RWPE1 (cell line): Measurements from ENCODE around the gene ATP8B1.

Source experiments
- CTCF ChIA-PET: fragments of 350-600 bp; sonication (Branson Sonifier 250); formaldehyde crosslinking; extraction: SDS; loops from one replicate; lab custom pipeline; 2021; lab: Yijun Ruan, JAX
- POLR2A ChIA-PET: fragments of 400-600 bp; formaldehyde crosslinking; extraction: SDS; loops from one replicate; lab custom pipeline; 2020; ENCODE audit warnings: antibody characterized with exemption; ENCODE audit not compliant: low non-redundant PET; lab: Yijun Ruan, JAX
- DNase-seq: peaks from one replicate; pipeline ENCODE4 v3.0.0; 2012; ENCODE audit warnings: low spot score
- H3K27ac ChIP-seq: fragments of 450-650 bp; 2 replicates; pipeline ENCODE4 v1.5.1; 2017
- TF ChIP-seq, protein P1 (sequence below): fragments of 450-650 bp; conservative IDR thresholded peaks from 2 replicates; pipeline ENCODE4 v1.5.1; 2017; ENCODE audit warnings: low read depth, mild to moderate bottlenecking

ATP8B1 gene

DNA sequence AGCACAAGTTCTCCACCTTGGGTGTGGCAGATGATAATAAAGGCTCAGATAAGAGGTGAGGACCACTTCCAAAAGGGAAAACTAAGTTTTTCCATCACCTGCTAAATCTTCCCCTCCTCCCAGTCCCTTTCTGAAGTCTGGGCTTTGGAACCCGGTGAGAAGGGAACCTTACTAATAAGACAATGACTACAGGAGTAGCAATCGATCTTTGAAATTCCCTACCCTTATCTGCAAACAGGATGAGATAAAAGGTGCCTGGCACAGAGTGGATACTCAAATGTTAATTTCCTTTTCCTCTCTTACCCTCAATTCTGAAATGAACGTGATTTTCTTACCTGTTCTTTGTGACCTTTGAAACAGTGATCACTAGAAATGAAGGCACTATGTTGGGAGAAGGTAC is 111.8 kb downstream of the ATP8B1 start:
- POLR2A ChIA-PET: no interaction called here

GRCh38 chr18:57687970-57688369 is 115.1 kb downstream of the ATP8B1 start:
- POLR2A ChIA-PET: no interaction called here
- DNase-seq: no peak
- no peak overlapping the region for H3K27ac ChIP-seq
- CTCF ChIA-PET: no interaction called here
- TF ChIP-seq, protein P1, sequence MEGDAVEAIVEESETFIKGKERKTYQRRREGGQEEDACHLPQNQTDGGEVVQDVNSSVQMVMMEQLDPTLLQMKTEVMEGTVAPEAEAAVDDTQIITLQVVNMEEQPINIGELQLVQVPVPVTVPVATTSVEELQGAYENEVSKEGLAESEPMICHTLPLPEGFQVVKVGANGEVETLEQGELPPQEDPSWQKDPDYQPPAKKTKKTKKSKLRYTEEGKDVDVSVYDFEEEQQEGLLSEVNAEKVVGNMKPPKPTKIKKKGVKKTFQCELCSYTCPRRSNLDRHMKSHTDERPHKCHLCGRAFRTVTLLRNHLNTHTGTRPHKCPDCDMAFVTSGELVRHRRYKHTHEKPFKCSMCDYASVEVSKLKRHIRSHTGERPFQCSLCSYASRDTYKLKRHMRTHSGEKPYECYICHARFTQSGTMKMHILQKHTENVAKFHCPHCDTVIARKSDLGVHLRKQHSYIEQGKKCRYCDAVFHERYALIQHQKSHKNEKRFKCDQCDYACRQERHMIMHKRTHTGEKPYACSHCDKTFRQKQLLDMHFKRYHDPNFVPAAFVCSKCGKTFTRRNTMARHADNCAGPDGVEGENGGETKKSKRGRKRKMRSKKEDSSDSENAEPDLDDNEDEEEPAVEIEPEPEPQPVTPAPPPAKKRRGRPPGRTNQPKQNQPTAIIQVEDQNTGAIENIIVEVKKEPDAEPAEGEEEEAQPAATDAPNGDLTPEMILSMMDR: no peak

More for the DNA sequence above, 111.8 kb downstream of the ATP8B1 start:
- TF ChIP-seq, protein P1: no peak
- CTCF ChIA-PET: no interaction called here
- DNase-seq: no peak
- H3K27ac ChIP-seq: no peak overlapping the region

DNA sequence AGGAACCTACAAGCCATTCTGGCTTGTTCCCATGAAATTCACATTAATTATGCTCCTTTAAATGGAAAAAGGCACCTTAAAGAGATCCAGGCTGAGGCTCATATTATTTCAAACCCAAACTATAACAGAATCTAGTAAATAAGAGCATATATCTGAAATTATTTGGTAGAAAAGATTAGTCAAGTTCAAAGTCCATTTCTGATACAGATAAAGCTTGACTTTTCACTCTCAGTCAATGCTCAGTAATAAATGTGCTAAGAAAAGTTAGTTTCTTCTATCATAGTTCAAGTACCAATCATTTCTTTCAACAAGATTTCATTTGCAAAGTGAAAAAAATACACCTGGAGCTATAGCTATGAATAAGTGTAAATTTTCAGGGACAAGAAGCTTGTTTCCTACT is 119.6 kb downstream of the ATP8B1 start:
- ChIA-PET POLR2A (no interaction called here), CTCF (no interaction called here)
- no peak for DNase-seq
- TF ChIP-seq, protein P1: no peak
- H3K27ac ChIP-seq: no peak overlapping the region

GRCh38 chr18:57677262-57678211 is 125.6 kb downstream of the ATP8B1 start:
- POLR2A ChIA-PET: interaction anchor here (0.7 kb wide), 1 partner anchor 537 kb away, joined by 5 read pairs; no protein-coding TSS in a partner anchor
- CTCF ChIA-PET: no interaction called here
- no peak overlapping the region for H3K27ac ChIP-seq
- TF ChIP-seq, protein P1: no peak
- DNase-seq: no peak

DNA sequence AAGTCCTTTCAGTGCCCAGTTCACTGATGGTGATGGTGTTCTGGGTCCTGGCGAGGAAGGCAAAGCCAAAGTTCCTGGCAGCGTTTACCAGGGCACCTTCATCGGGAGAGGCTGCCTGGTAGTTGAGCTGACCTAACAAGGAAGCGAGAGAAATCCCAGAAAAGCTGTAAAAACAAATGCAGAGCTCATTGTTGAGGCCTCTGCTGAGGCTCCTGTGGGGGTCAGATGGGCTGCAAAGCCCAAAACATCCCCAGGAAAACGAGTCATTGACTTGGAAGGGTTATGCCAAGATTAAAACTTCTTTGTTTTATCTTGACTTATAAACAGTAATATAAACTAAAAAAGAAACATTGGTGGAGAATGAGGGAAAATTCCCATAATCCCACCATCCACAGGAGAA is 128.2 kb downstream of the ATP8B1 start:
- DNase-seq: no peak
- ChIA-PET CTCF (no interaction called here), POLR2A (no interaction called here)
- TF ChIP-seq, protein P1: no peak
- H3K27ac ChIP-seq: no peak overlapping the region

GRCh38 chr18:57670046-57670445 is 133.1 kb downstream of the ATP8B1 start:
- CTCF ChIA-PET: no interaction called here
- no peak overlapping the region for H3K27ac ChIP-seq
- DNase-seq: no peak
- TF ChIP-seq, protein P1: no peak
- POLR2A ChIA-PET: no interaction called here
